Esophagus muscularis mucosa (tissue), 4 donors: Measurements from ENCODE around the gene LIPJ. TPM values are rescaled to one million over a fixed set of nuclear protein-coding genes. Genes with fewer than 3 reads are reported as not detected.
A peak's percentile ranks its signal among the peaks of the same experiment; 100 is the strongest.

Experiments
- DNase-seq: peaks from one replicate; pipeline ENCODE4 v3.0.0-alpha.2; 2017; ENCODE audit errors: extremely low spot score
- H3K27ac ChIP-seq, 4 donors: fragments of 200-600 bp; sonication (generic); replicated peaks in 1 of 4; 1 replicate in 3 of 4; 2 replicates in 1 of 4; pipeline ENCODE4 v1.5.1; 2016 to 2019; ENCODE audit warnings: mild to moderate bottlenecking in 1 of 4
- H3K27me3 ChIP-seq, 4 donors: fragments of 200-600 bp; sonication (generic); one replicate each; pipeline versions ENCODE4 v1.5.1 to v1.6.0; 2016 to 2019
- H3K36me3 ChIP-seq, 4 donors: fragments of 200-600 bp; sonication (generic); one replicate each; pipeline ENCODE4 v1.5.1; 2016 to 2019
- H3K4me1 ChIP-seq, 4 donors: fragments of 200-600 bp; sonication (generic); one replicate each; pipeline ENCODE4 v1.5.1; 2016 to 2019
- H3K4me3 ChIP-seq, 4 donors: fragments of 200-600 bp; sonication (generic); 1 replicate in 2 of 4; 2 replicates in 2 of 4; pipeline ENCODE4 v1.5.1; 2016 to 2019; ENCODE audit warnings: mild to moderate bottlenecking in 4 of 4, moderate library complexity in 1 of 4
- H3K9me3 ChIP-seq, 4 donors: fragments of 200-600 bp; sonication (generic); 1 replicate in 3 of 4; 2 replicates in 1 of 4; pipeline ENCODE4 v1.5.1; 2016 to 2019
- EP300 ChIP-seq: sonication (generic); formaldehyde crosslinking; IDR thresholded peaks from one replicate; pipeline ENCODE4 v1.6.1; 2017; ENCODE audit warnings: antibody characterized with exemption
- POLR2A ChIP-seq: fragments of 450-650 bp; IDR thresholded peaks from one replicate; pipeline ENCODE4 v1.6.1; 2017; ENCODE audit warnings: antibody characterized with exemption, moderate library complexity, mild to moderate bottlenecking, low read depth
- POLR2AphosphoS5 ChIP-seq, 2 donors: sonication (generic); formaldehyde crosslinking; IDR thresholded peaks; one replicate each; pipeline ENCODE4 v1.6.1; 2017; ENCODE audit warnings: antibody characterized with exemption in 2 of 2
- WGBS: methylation state at CpG from one replicate; pipeline ENCODE4 v1.1.5; 2018; 5-methylcytosine and 5-hydroxymethylcytosine counted together
- intact Hi-C: fragments of 100-400 bp; cut with DNase I; formaldehyde crosslinking; loops from one replicate; pipeline ENCODE4 v1.15.1; 2023
- total RNA-seq, 4 donors: library from RNA; depleted of rRNA; stranded (reverse); fragments of >200 nt; gene quantifications; one replicate each; pipeline versions ENCODE4 v1.1.0 to v1.2.1, GENCODE V29; 2016
- TF ChIP-seq, protein P1 (sequence below), 3 experiments: fragments of 200-600 bp in 2 of 3; fragments of 450-650 bp in 1 of 3; sonication (generic) in 2 of 3; IDR thresholded peaks; one replicate each; pipeline ENCODE4 v1.5.1; 2017 to 2019; ENCODE audit warnings: antibody characterized with exemption in 3 of 3, mild to moderate bottlenecking in 2 of 3, moderate library complexity in 1 of 3

The LIPJ gene, protein sequence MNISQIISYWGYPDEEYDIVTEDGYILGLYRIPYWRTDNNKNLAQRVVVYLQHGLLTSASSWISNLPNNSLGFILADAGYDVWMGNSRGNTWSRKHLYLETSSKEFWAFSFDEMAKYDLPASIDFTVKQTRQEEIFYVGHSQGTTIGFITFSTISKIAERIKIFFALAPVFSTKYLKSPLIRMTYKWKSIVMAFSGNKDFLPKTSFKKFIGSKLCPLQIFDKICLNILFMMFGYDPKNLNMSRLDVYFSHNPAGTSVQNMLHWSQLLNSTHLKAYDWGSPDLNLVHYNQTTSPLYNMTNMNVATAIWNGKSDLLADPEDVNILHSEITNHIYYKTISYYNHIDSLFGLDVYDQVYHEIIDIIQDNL
- total RNA-seq = under 1 TPM in 1 of 4 donors, not detected in 3; 0.19 TPM

DNA sequence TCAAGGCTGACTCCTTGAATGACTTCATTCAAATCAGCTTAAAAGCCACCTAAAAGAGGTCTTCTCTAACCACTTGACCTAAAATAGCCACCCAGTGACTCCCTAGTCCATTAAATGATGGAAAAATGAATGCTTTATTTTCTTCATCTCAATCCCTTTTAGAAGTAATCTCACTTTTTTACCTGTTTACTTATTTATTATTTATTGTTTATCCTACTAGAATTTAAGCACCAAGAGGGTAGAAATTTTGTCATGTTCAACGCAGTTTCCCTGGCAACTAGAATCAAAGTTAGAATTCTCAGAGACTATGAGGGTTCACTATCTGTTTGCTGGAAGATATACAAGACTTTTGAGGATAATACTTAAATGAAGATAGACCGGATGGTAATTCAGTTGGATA, at the start of gene LIPJ:
TSS of gene LIPJ (plus strand) at position 301 of the 400 bp plus-strand sequence. CDS start 3,926 bp downstream, outside the sequence.
- H3K27me3 ChIP-seq = no peaks in the 10 kb centered on the region
- H3K4me3 ChIP-seq = no peak within 1 kb of the TSS
- DNase-seq = no peak
- peaks cover 0 to 13% (median 9%) of the 10 kb centered on the region in 4 donors for H3K4me1 ChIP-seq
- H3K27ac ChIP-seq = no peak within 1 kb of the TSS
- TF ChIP-seq, protein P1, sequence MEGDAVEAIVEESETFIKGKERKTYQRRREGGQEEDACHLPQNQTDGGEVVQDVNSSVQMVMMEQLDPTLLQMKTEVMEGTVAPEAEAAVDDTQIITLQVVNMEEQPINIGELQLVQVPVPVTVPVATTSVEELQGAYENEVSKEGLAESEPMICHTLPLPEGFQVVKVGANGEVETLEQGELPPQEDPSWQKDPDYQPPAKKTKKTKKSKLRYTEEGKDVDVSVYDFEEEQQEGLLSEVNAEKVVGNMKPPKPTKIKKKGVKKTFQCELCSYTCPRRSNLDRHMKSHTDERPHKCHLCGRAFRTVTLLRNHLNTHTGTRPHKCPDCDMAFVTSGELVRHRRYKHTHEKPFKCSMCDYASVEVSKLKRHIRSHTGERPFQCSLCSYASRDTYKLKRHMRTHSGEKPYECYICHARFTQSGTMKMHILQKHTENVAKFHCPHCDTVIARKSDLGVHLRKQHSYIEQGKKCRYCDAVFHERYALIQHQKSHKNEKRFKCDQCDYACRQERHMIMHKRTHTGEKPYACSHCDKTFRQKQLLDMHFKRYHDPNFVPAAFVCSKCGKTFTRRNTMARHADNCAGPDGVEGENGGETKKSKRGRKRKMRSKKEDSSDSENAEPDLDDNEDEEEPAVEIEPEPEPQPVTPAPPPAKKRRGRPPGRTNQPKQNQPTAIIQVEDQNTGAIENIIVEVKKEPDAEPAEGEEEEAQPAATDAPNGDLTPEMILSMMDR (IDR thresholded peaks at IDR 0.05) = no peak
- TF ChIP-seq EP300 (no peak), POLR2A (no peak), POLR2AphosphoS5 (IDR thresholded peaks at IDR 0.05) (no peak)
- H3K36me3 ChIP-seq = no peaks in the 10 kb centered on the region
- intact Hi-C loops = loop anchor here (10.0 kb wide), 1 partner anchor 218 kb away; the partner anchor contains the start of gene LIPM
- H3K9me3 ChIP-seq = no peaks in the 10 kb centered on the region
- WGBS = 88% methylated on average over 2 of the region's 2 CpGs

DNA sequence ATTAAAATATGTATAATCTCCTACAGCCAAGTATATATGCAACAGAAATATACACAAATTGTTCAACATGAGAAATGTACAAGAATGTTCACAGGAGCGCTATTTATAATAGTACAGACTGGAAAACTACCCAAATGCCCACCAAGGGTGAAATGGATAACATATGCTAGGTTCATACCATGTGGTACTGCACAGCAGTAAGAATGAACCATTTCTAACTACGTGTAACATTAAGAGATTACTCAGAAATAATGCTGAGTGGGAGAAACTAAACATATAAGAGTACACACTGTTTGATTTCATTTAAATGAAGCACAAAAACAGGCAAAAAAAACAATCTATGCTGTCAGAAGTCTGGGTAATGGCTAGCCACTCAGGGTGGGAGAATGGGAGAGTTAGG, 49.2 kb upstream of the LIPJ start:
- 77% methylated on average over 2 of the region's 2 CpGs for WGBS
- no peaks in the 10 kb centered on the region for H3K9me3 ChIP-seq
- no peak overlapping the region for H3K27ac ChIP-seq
- no peaks in the 10 kb centered on the region for H3K27me3 ChIP-seq
- peaks cover 0 to 13% (median 5%) of the 10 kb centered on the region in 4 donors for H3K4me1 ChIP-seq
- no peaks in the 10 kb centered on the region for H3K36me3 ChIP-seq
- DNase-seq = no peak
- no peak overlapping the region for H3K4me3 ChIP-seq
- intact Hi-C loops = no loop called here
- no peak for TF ChIP-seq POLR2A
- TF ChIP-seq EP300 = no peak
- TF ChIP-seq POLR2AphosphoS5 (IDR thresholded peaks at IDR 0.05) = no peak
- TF ChIP-seq, protein P1 (IDR thresholded peaks at IDR 0.05) = no peak

DNA sequence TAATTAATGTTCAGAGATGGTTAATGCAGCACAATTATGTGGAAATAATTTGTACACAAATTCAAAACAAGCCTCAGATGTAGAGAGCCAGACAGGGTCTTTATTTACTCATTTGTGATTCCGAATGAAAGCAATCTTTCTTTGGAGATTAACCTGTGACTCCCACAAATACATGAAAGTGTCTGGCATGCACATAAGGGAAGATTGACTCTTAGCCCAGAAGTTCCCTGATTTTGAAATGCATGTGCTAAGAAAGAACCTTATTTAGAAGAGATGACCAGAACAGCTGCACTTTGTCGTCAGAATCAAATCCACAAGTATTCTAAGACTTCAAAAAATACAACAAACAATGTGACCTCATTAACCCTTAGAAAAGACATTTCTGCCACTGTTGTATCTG, 48.5 kb upstream of the LIPJ start:
- no peak overlapping the region for H3K4me3 ChIP-seq
- no peak for DNase-seq
- H3K9me3 ChIP-seq = no peaks in the 10 kb centered on the region
- H3K27me3 ChIP-seq = no peaks in the 10 kb centered on the region
- 29% methylated on average over 2 of the region's 2 CpGs for WGBS
- H3K27ac ChIP-seq = peak overlapping the region in 2 of 4 donors; percentile 17 to 37
- intact Hi-C loops = no loop called here
- H3K36me3 ChIP-seq = no peaks in the 10 kb centered on the region
- H3K4me1 ChIP-seq = peaks cover 0 to 13% (median 5%) of the 10 kb centered on the region in 4 donors
- TF ChIP-seq EP300 = no peak
- TF ChIP-seq POLR2A = no peak
- no peak for TF ChIP-seq POLR2AphosphoS5 (IDR thresholded peaks at IDR 0.05)
- TF ChIP-seq, protein P1 (IDR thresholded peaks at IDR 0.05) = no peak

DNA sequence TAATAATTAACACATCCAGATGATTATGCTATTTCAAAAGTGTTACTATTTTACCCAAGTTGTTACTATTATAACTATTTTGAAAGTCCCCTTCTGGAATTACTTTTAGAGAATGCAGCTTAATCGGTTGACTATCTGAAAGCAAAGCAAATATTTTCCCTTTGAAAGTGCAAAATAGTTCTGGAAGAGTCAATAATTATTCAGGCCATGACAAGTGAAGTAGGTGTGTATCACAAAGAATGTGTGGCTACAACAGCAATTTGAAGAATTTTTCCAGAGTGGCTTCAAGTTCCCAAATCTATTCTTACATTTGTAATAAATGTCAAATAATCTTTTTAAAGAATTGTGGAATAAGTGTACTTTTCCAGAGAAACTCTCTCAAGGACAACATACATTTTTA, 46.2 kb upstream of the LIPJ start:
- Histone ChIP-seq H3K4me3 (no peak overlapping the region), H3K27me3 (no peaks in the 10 kb centered on the region), H3K9me3 (no peaks in the 10 kb centered on the region), H3K36me3 (no peaks in the 10 kb centered on the region), H3K4me1 (peaks cover 0 to 13% (median 5%) of the 10 kb centered on the region in 4 donors), H3K27ac (no peak overlapping the region)
- TF ChIP-seq, protein P1 (IDR thresholded peaks at IDR 0.05) = no peak
- TF ChIP-seq POLR2A (no peak), EP300 (no peak), POLR2AphosphoS5 (IDR thresholded peaks at IDR 0.05) (no peak)
- 95% methylated on average over 1 of the region's 1 CpG for WGBS
- DNase-seq = no peak
- intact Hi-C loops = no loop called here
